Activated naive CD4-positive, alpha-beta T cell treated with Interleukin-2 at 50 U/mL for 16 hours (primary cell): ENCODE results near the gene OVCH1.
"Not testable (repeated sequence)": the region's sequence is repeated elsewhere in the genome, so short reads cannot be mapped to it uniquely, and the experiment has no call there.

Source experiments
- DNase-seq: peaks from one replicate; pipeline ENCODE4 v3.0.0-alpha.2; 2020

OVCH1 gene

GRCh38 chr12:29486972-29487371 is 10.5 kb downstream of the OVCH1 start:
- DNase-seq: no peak

DNA sequence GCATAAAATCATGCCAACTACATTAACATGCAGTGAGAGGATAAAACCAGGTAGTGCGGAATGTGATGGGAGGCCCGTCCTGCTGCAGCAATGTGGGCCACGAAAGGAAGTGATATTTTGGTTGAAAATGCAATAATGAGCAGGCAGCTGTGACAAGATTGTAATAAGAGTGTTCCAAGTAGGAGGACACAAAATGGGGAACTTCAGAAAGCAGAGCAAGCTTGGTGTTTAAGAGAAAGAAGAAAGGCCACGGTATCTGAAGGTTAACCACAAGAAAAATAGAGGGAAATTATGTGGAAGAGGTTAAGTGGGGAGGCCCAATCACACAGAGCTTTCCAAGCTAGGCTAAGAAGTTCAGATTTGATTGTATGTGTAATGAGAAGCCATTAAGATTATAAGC is 34.3 kb downstream of the OVCH1 start:
- no peak for DNase-seq

GRCh38 chr12:29460082-29460481 is 37.4 kb downstream of the OVCH1 start:
- no peak for DNase-seq

- no peak for DNase-seq
Measured at GRCh38 chr12:29455087-29455486, 42.4 kb downstream of the OVCH1 start.

DNA sequence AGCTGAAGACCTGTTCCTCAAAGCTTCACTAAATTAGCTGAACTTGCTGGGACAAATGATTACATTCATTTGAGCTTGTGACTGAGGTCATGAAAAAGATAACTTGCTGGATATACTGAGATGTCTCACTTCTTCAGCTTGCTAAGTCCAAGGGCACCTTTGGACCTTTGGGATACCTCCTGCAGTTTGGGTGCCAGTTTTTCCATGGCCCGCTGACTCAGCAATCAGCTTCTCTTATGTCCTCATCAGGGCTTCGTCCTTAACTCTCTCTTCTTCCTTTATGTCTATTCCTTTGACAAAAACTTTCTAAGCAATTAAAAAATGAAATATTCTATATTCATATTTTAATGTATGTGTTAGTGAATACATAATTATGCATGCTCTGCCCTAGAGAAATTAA is 45.6 kb downstream of the OVCH1 start:
- DNase-seq: no peak

DNA sequence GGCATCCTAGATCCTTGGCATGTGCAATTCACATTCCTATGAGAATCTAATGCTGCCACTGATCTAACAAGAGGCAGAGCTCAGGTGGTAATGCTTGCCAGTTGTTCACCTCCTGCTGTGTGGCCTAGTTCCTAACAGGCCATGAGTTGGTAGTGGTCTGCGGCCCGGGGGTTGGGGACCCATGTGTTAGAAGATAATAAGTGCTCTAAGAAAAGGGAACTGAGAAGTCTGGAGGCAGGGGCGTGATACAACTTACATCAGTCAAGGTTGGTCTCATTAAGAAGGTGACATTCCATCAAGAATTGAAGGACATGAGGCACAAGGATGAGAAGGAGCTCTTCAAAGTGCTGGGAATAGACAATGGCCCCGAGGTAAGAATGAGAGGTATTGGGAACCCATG is 49.3 kb downstream of the OVCH1 start:
- DNase-seq: no peak

DNA sequence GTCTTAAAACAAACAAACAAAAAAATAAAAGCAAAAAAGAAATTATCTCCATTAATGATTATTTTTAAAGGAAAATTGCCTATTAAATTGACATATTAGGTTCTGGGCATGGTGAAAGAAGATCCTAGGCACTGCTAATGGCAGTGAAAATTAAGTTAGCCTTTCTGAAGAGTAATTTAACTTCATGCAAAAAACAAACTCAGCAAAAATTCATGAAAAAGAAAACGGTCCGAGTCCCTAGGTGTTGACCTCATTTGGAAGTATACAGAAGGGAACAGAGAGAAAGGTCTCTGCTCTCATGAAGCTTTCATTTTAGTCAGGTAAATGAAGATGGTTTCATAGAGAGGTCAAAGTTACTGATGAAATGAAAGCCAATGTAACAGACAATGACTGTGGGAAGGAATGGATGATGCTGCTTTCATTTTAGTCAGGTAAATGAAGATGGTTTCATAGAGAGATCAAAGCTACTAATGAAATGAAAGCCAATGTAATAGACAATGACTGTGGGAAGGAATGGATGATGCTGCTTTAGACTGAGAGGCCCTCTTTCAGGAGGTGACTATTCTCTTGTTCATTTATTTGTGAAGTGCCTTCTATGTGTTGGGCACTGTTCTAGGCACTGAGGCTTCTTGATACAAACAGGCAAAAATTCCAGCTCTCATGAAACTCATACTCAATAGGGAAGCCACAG is 50.1 kb downstream of the OVCH1 start:
- no peak for DNase-seq

- DNase-seq: no peak
Measured at GRCh38 chr12:29439506-29439905, 58.0 kb downstream of the OVCH1 start.

DNA sequence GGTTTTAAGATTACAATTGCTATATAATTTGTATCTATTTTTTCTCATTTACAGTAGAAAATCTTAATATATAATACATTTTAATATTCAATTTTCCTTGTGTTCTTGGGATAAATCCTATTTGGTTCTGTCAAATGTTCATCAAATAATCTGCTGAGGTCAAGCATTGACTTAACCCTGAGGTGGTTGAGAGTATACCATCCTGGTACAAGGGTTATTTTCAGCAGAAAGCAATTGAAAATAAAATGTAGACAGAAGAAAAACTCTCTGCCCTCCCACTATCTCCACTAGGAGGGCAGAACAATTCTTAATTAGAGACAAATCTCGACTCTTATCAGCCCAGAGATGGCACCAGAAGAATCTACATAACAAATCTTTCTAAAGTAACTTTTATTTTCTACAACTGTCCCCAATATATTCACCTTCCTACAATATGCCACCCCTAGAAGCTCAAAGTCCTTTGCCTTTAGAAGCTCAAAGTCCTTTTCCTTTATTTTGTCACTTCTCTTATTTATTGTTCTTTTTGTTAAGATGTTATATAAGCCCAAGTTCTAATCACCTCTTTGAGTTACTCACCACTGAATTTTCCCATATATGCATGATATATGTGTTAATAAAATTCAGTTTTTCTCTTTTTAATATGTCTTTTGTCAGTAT is 58.6 kb downstream of the OVCH1 start:
- no peak for DNase-seq

DNA sequence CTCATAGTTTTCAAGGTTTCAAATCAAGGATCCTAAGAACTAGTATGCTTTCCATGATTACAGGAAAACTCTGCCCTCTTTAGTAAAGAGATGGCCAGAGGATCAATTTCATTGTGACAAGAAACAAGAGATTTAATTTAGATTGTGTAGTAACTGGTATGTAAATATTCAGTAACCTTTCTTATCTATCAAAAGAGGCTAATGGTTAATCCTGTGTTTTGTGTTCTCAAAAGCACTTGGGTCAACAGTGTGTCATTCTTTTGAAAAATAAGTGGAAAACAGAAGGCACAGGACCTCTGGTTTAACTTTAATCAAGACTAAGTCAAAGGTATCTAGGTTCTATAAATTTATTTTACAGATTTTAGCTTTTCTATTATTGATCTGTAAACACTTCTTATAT is 59.9 kb downstream of the OVCH1 start:
- no peak for DNase-seq

DNA sequence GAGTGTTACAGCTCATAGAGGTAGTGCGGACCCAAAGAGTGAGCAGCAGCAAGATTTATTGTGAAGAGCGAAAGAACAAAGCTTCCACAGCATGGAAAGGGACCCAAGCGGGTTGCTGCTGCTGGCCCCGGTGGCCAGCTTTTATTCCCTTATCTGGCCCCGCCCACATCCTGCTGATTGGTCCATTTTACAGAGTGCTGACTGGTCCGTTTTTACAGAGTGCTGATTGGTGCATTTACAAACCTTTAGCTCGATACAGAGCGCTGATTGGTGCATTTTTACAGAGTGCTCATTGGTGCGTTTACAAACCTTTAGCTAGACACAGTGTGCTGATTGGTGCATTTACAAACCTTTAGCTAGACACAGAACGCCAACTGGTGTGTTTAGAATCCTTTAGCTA is 60.7 kb downstream of the OVCH1 start:
- not testable (repeated sequence) for DNase-seq

- DNase-seq: no peak
Measured at GRCh38 chr12:29431513-29431912, 66.0 kb downstream of the OVCH1 start.

- DNase-seq: no peak
Measured at GRCh38 chr12:29430716-29431044, 66.8 kb downstream of the OVCH1 start.

- no peak for DNase-seq
Measured at GRCh38 chr12:29429999-29430715, 67.3 kb downstream of the OVCH1 start.

GRCh38 chr12:29428633-29429032 is 68.9 kb downstream of the OVCH1 start:
- no peak for DNase-seq

DNA sequence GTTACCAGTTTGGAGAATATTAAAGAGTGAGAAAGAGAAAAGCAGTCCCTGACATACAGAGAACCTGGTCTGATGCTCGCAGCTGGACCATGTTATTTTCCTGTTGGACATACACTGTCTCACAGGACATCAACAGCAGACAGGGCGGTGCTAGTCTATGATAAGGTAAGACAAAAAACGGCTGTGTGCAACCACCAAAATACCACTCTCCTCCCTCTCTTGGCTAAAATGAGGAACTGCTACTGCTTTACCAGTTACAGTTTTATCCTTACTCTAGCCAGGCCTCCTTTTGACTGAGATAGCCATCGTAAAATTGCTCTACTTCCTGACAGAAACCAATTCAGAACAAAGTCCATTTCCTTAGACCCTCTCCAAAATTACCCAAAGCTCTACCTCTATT is 69.5 kb downstream of the OVCH1 start:
- no peak for DNase-seq

- DNase-seq: no peak
Measured at GRCh38 chr12:29426498-29426897, 71.0 kb downstream of the OVCH1 start.

DNA sequence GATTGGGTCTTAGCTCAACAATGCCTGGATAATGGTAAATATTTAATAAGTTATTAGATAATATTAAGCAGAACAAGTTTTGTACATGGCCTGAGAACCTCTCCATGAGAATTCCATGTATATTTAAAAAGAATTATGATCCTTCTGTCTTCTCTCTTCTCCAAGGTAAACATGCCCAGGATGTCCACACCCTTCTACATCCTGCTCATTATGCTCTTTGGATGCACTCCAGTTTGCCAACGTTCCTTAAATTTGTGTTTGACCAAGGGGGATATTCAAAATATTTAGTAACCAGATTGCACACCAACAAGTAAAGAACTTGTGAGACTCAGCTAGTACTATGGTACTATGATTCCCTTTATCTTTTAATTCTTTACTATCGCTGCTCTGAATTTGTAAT is 71.8 kb downstream of the OVCH1 start:
- no peak for DNase-seq

DNA sequence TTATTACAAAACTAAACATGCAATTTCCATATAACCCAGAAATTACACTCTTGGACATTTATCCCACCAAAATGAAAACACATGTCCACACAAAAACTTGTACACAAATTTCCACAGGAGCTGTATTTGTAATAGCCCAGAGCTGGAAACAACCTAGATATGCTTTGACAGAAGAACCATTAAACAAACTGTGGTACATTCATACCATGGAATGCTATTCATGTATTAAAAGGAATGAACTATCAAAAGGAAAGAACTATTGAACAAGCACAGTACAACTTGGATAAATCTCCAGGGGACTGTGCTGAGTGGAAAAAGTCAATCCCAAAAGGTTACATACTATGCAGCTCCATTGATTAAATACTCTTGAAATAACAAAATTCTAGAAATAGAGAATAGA is 80.7 kb downstream of the OVCH1 start:
- DNase-seq: no peak

DNA sequence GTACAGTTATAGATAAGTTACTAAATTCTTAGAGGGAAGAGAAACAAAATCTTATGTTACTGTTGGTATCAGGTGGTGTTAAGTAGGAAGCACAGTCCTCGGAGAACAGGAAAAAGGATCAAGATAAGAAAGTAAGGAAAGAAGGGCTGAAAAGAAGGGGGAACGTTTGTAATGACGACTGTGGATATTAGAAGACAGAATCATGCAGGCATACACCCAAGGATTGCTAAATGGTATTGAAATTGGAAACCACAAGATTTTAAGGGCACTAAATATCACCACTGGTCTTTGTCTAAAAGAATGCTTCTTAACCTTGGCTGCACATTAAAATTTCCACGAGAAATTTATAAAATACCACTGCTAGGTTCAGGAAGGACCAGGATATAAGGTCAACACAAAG is 82.4 kb downstream of the OVCH1 start:
- DNase-seq: no peak

GRCh38 chr12:29414368-29414767 is 83.1 kb downstream of the OVCH1 start:
- no peak for DNase-seq

DNA sequence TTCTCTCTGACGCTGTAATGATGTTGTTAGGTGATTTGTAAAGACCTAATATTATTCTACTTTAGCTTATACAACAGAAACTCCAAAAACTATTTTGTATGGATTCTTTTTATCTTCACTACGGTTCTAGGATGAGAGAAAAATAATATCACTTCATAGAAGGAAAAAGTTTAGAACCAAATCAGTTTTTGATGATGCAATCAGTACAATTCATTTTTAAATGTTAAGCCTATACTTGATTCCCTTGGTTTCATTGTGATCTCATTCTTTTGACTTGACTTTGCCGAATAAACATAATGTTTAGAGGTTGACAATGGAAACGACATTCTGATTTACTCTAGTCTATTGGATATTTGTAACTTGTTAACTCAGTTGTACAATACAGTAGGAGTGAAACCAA is 91.9 kb downstream of the OVCH1 start:
- DNase-seq: no peak

DNA sequence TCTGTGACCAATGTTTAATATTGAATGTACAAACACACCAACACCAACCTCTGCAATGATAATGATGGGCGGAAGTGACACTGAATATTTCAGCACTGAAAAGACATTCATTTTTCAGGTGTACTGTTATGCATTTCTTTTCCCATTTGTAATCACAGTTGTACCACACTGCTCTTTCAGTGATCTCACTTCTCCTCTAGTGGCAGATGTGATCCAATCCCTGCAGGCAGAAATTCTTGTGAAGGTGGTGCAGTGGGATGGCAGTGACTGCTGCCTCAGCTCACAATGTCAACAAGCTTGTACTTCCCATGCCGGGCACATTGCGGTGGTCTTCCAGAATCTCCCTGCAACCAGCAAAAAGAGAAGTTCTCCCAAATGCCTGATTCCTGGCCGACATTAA is 93.5 kb downstream of the OVCH1 start:
- no peak for DNase-seq

- no peak for DNase-seq
Measured at GRCh38 chr12:29402437-29402836, 95.0 kb downstream of the OVCH1 start.

GRCh38 chr12:29398495-29398894 is 99.0 kb downstream of the OVCH1 start:
- no peak for DNase-seq
